Measurements from ENCODE around the gene CATSPER3. TPM values are rescaled to one million over a fixed set of nuclear protein-coding genes. Genes with fewer than 3 reads are reported as not detected.
"Not testable (repeated sequence)": the region's sequence is repeated elsewhere in the genome, so short reads cannot be mapped to it uniquely, and the experiment has no call there.

CATSPER3 gene
- total RNA-seq, 1 experiment from 2014 or later = 0.40 TPM

DNA sequence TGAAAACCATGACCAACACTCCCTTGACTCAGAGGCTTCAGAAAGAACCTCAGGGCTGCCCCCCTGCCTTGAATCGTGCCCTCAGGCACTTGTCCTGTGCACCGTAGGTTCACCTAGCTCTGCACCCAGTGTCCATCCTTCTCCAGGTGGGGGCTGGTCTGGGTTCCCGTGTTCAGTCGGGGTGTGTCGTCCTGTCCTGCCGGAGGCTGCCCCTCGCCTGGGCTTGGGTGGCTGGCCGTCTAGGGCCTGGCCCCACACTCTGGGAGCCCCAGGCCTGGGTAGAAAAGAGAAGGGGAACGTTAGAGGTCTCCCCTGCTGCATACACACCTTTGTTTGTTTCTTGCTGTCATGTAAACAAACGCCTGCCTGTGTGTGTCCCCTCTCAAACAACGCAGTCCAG, 29.3 kb downstream of the CATSPER3 start:
- H3K36me3 ChIP-seq (ENCODE audit: low read depth, low read length) = no peaks in the 10 kb centered on the region
- no peaks in the 10 kb centered on the region for H3F3A ChIP-seq (ENCODE audit: low read length, unreplicated experiment)
- no peak overlapping the region for H3K9ac ChIP-seq (ENCODE audit: low read length)
- H3K4me3 ChIP-seq (ENCODE audit: low read length) = no peak overlapping the region
- DNase-seq (no peak), ATAC-seq (no peak)
- H3K79me2 ChIP-seq (ENCODE audit: low read length) = no peaks in the 10 kb centered on the region
- no peaks in the 10 kb centered on the region for H4K20me1 ChIP-seq (ENCODE audit: low read length)
- H3K4me2 ChIP-seq (ENCODE audit: low read length) = no peak overlapping the region
- intact Hi-C loops (cut with micrococcal nuclease) = no loop called here
- no peak overlapping the region for H2AFZ ChIP-seq (ENCODE audit: low read length)
- H3K27ac ChIP-seq (ENCODE audit: low read length) = no peak overlapping the region
- BruUV-seq (replicated peaks) = no TSS peak
- TF ChIP-seq EZH2phosphoT487 (IDR thresholded peaks at IDR 0.05; ENCODE audit: borderline replicate concordance, low read length) (no peak), EZH2 (IDR thresholded peaks at IDR 0.05; ENCODE audit: low read length, unreplicated experiment) (no peak)
- TF ChIP-seq, protein P1, sequence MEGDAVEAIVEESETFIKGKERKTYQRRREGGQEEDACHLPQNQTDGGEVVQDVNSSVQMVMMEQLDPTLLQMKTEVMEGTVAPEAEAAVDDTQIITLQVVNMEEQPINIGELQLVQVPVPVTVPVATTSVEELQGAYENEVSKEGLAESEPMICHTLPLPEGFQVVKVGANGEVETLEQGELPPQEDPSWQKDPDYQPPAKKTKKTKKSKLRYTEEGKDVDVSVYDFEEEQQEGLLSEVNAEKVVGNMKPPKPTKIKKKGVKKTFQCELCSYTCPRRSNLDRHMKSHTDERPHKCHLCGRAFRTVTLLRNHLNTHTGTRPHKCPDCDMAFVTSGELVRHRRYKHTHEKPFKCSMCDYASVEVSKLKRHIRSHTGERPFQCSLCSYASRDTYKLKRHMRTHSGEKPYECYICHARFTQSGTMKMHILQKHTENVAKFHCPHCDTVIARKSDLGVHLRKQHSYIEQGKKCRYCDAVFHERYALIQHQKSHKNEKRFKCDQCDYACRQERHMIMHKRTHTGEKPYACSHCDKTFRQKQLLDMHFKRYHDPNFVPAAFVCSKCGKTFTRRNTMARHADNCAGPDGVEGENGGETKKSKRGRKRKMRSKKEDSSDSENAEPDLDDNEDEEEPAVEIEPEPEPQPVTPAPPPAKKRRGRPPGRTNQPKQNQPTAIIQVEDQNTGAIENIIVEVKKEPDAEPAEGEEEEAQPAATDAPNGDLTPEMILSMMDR (conservative IDR thresholded peaks at IDR 0.05; ENCODE audit: low read depth, low read length) = no peak
- H3K9me3 ChIP-seq (ENCODE audit: low read length) = no peaks in the 10 kb centered on the region
- H3K27me3 ChIP-seq (ENCODE audit: low read length) = no peaks in the 10 kb centered on the region
- no peaks in the 10 kb centered on the region for H3K9me2 ChIP-seq (replicated peaks; ENCODE audit: low read length)
- H3K4me1 ChIP-seq (ENCODE audit: insufficient read depth, low read length) = no peaks in the 10 kb centered on the region
- ChIA-PET CTCF (no interaction called here), POLR2A (ENCODE audit: unreplicated experiment) (no interaction called here)

DNA sequence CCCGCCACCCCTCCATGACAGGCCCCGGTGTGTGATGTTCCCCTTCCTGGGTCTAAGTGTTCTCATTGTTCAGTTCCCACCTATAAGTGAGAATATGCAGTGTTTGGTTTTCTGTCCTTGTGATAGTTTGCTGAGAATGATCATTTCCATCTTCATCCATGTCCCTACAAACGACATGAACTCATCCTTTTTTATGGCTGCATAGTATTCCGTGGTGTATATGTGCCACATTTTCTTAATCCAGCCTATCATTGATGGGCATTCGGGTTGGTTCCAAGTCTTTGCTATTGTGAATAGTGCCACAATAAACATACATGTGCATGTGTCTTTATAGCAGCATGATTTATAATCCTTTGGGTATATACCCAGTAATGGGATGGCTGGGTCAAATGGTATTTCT, 30.4 kb downstream of the CATSPER3 start:
- H3K4me3 ChIP-seq (ENCODE audit: low read length); H3K9me3 ChIP-seq (ENCODE audit: low read length); H3K9ac ChIP-seq (ENCODE audit: low read length); H2AFZ ChIP-seq (ENCODE audit: low read length); H3K9me2 ChIP-seq (replicated peaks; ENCODE audit: low read length); BruUV-seq (replicated peaks); intact Hi-C loops (cut with micrococcal nuclease); DNase-seq; H3K79me2 ChIP-seq (ENCODE audit: low read length); H3F3A ChIP-seq (ENCODE audit: low read length, unreplicated experiment); H4K20me1 ChIP-seq (ENCODE audit: low read length); POLR2A ChIA-PET (ENCODE audit: unreplicated experiment); H3K27me3 ChIP-seq (ENCODE audit: low read length); ATAC-seq; CTCF ChIA-PET; H3K4me1 ChIP-seq (ENCODE audit: insufficient read depth, low read length); H3K27ac ChIP-seq (ENCODE audit: low read length); H3K4me2 ChIP-seq (ENCODE audit: low read length); H3K36me3 ChIP-seq (ENCODE audit: low read depth, low read length): not testable (repeated sequence)

DNA sequence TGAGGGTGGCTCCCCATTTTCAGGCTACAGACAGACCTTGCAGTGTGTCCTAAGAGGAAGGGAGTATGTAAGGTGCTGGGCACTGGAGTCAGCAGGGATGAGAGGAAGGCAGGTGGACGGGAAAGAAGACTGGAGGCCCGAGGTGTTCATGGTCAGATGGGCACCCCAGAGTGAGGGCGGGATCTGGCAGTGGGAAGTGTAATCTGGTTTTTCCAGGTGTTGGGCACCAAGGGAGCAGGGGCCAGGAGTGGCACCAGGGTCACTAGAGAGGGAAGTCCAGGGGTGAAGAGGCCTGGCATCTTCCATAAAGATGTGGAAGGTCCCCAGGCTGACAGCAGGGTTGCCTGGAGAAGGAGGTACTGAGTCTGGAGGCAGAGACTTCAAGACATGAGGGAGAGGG, 36.7 kb downstream of the CATSPER3 start:
- Histone ChIP-seq H3K36me3 (ENCODE audit: low read depth, low read length) (no peaks in the 10 kb centered on the region), H3F3A (ENCODE audit: low read length, unreplicated experiment) (no peaks in the 10 kb centered on the region), H3K4me1 (ENCODE audit: insufficient read depth, low read length) (no peaks in the 10 kb centered on the region), H3K4me2 (ENCODE audit: low read length) (no peak overlapping the region), H3K9me2 (replicated peaks; ENCODE audit: low read length) (no peaks in the 10 kb centered on the region), H3K79me2 (ENCODE audit: low read length) (no peaks in the 10 kb centered on the region), H3K27me3 (ENCODE audit: low read length) (no peaks in the 10 kb centered on the region), H3K4me3 (ENCODE audit: low read length) (no peak overlapping the region), H3K9me3 (ENCODE audit: low read length) (no peaks in the 10 kb centered on the region), H2AFZ (ENCODE audit: low read length) (no peak overlapping the region), H3K9ac (ENCODE audit: low read length) (no peak overlapping the region), H3K27ac (ENCODE audit: low read length) (no peak overlapping the region), H4K20me1 (ENCODE audit: low read length) (no peaks in the 10 kb centered on the region)
- no peak for ATAC-seq
- no peak for DNase-seq
- TF ChIP-seq EZH2phosphoT487 (IDR thresholded peaks at IDR 0.05; ENCODE audit: borderline replicate concordance, low read length) (no peak), EZH2 (IDR thresholded peaks at IDR 0.05; ENCODE audit: low read length, unreplicated experiment) (no peak)
- TF ChIP-seq, protein P1 (conservative IDR thresholded peaks at IDR 0.05; ENCODE audit: low read depth, low read length) = no peak
- intact Hi-C loops (cut with micrococcal nuclease) = no loop called here
- CTCF ChIA-PET = no interaction called here
- BruUV-seq (replicated peaks) = no TSS peak
- POLR2A ChIA-PET (ENCODE audit: unreplicated experiment) = no interaction called here

All from PC-3 (cell line).